Fibroblast of pulmonary artery (primary cell): ENCODE data around the gene NEUROG1.
A peak's percentile ranks its signal among the peaks of the same experiment; 100 is the strongest.

Source experiments
- DNase-seq: peaks from one replicate; pipeline ENCODE4 v3.0.0-alpha.2; 2010; ENCODE audit warnings: low read depth
- H3K4me3 ChIP-seq: replicated peaks from 2 replicates; pipeline ENCODE4 v1.5.1; 2011; ENCODE audit warnings: low read depth, mild to moderate bottlenecking, control low read depth, low read length, moderate library complexity
- CTCF ChIP-seq: IDR thresholded peaks from 2 replicates; pipeline ENCODE4 v1.5.1; 2011; ENCODE audit warnings: mild to moderate bottlenecking, control low read depth, low read length, inconsistent platforms; ENCODE audit errors: missing control alignments

Gene NEUROG1

GRCh38 chr5:135545099-135545498 is 9.3 kb upstream of the NEUROG1 start:
- H3K4me3 ChIP-seq: no peak overlapping the region
- DNase-seq: no peak
- TF ChIP-seq CTCF: no peak

GRCh38 chr5:135543485-135544304 is 7.9 kb upstream of the NEUROG1 start:
- peak overlapping the region; percentile 36 for H3K4me3 ChIP-seq
- TF ChIP-seq CTCF: no peak
- DNase-seq: no peak

- TF ChIP-seq CTCF: no peak
- no peak overlapping the region for H3K4me3 ChIP-seq
- no peak for DNase-seq
Observed at GRCh38 chr5:135543001-135543484, 7.3 kb upstream of the NEUROG1 start.

GRCh38 chr5:135541807-135542502 is 6.2 kb upstream of the NEUROG1 start:
- H3K4me3 ChIP-seq: no peak overlapping the region
- DNase-seq: no peak
- no peak for TF ChIP-seq CTCF

GRCh38 chr5:135539430-135540005 is 3.8 kb upstream of the NEUROG1 start:
- no peak for DNase-seq
- no peak overlapping the region for H3K4me3 ChIP-seq
- no peak for TF ChIP-seq CTCF

GRCh38 chr5:135538261-135538660 is 2.5 kb upstream of the NEUROG1 start:
- no peak for TF ChIP-seq CTCF
- no peak for DNase-seq
- H3K4me3 ChIP-seq: no peak overlapping the region
